OCI-LY3 (cell line): ENCODE measurements around the gene HOXD8.

Experiments used
- H2AFZ ChIP-seq: fragments of 200-600, 300-600 bp; shearing (Covaris generic); 2 replicates; pipeline ENCODE4 v1.6.0; 2014; ENCODE audit warnings: antibody characterized with exemption, low read depth, low read length
- H3K27ac ChIP-seq: fragments of 200-600, 300-600 bp; sonication (generic); 2 replicates; pipeline ENCODE4 v1.5.1; 2014; ENCODE audit warnings: mild to moderate bottlenecking, low read length, moderate library complexity, mixed read lengths
- H3K27me3 ChIP-seq: fragments of 200-600, 300-600 bp; sonication (generic); 2 replicates; pipeline ENCODE4 v1.6.1; 2014; ENCODE audit warnings: low read depth, low read length, mixed read lengths
- H3K36me3 ChIP-seq: fragments of 200-600, 300-600 bp; sonication (generic); replicated peaks from 2 replicates; pipeline ENCODE3; 2014; ENCODE audit warnings: low read depth, low read length, mixed read lengths
- H3K4me1 ChIP-seq: fragments of 300-600, 200-600 bp; sonication (generic); 2 replicates; pipeline ENCODE4 v1.6.1; 2014; ENCODE audit warnings: low read length, mixed read lengths
- H3K4me2 ChIP-seq: fragments of 200-600, 300-600 bp; sonication (generic); 2 replicates; pipeline ENCODE4 v1.6.1; 2014; ENCODE audit warnings: low read length, mixed read lengths
- H3K4me3 ChIP-seq: fragments of 300-600, 200-600 bp; sonication (generic); 2 replicates; pipeline ENCODE4 v1.5.1; 2014; ENCODE audit warnings: antibody characterized with exemption, mild to moderate bottlenecking, low read length, moderate library complexity
- H3K79me2 ChIP-seq: fragments of 300-600, 200-600 bp; shearing (Covaris generic); 2 replicates; pipeline ENCODE4 v1.6.1; 2014; ENCODE audit warnings: mild to moderate bottlenecking, low read length, mixed read lengths
- H3K9ac ChIP-seq: fragments of 300-600, 200-600 bp; shearing (Covaris generic); 2 replicates; pipeline ENCODE4 v1.6.0; 2014; ENCODE audit warnings: mild to moderate bottlenecking, low read length, moderate library complexity
- H3K9me3 ChIP-seq: fragments of 200-600, 300-600 bp; shearing (Covaris generic); 2 replicates; pipeline ENCODE4 v1.6.1; 2014; ENCODE audit warnings: low read length, mixed read lengths; ENCODE audit not compliant: insufficient read depth
- H4K20me1 ChIP-seq: fragments of 200-600, 300-600 bp; sonication (generic); 2 replicates; pipeline ENCODE4 v1.6.1; 2016; ENCODE audit warnings: low read length, mixed read lengths; ENCODE audit not compliant: insufficient read depth
- EZH2phosphoT487 ChIP-seq: fragments of 200-600 bp; shearing (Covaris generic); IDR thresholded peaks from 2 replicates; pipeline ENCODE4 v1.6.1; 2018; ENCODE audit warnings: antibody characterized with exemption, mixed run types, low read depth
- TF ChIP-seq, protein P1 (sequence below): fragments of 200-600, 300-600 bp; sonication (generic); IDR thresholded peaks from 2 replicates; pipeline ENCODE4 v1.5.1; 2014; ENCODE audit warnings: antibody characterized with exemption, low read length, low read depth

HOXD8 gene

GRCh38 chr2:176178038-176178756, 48.7 kb downstream of the HOXD8 start:
- Histone ChIP-seq H2AFZ (no peak overlapping the region), H3K4me2 (no peak overlapping the region)

GRCh38 chr2:176178757-176179295, 49.3 kb downstream of the HOXD8 start:
- no peak for TF ChIP-seq EZH2phosphoT487
- TF ChIP-seq, protein P1, sequence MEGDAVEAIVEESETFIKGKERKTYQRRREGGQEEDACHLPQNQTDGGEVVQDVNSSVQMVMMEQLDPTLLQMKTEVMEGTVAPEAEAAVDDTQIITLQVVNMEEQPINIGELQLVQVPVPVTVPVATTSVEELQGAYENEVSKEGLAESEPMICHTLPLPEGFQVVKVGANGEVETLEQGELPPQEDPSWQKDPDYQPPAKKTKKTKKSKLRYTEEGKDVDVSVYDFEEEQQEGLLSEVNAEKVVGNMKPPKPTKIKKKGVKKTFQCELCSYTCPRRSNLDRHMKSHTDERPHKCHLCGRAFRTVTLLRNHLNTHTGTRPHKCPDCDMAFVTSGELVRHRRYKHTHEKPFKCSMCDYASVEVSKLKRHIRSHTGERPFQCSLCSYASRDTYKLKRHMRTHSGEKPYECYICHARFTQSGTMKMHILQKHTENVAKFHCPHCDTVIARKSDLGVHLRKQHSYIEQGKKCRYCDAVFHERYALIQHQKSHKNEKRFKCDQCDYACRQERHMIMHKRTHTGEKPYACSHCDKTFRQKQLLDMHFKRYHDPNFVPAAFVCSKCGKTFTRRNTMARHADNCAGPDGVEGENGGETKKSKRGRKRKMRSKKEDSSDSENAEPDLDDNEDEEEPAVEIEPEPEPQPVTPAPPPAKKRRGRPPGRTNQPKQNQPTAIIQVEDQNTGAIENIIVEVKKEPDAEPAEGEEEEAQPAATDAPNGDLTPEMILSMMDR: no peak
- Histone ChIP-seq H3K4me1 (no peaks in the 10 kb centered on the region), H3K9ac (no peak overlapping the region), H2AFZ (no peak overlapping the region), H4K20me1 (no peaks in the 10 kb centered on the region), H3K4me2 (no peak overlapping the region), H3K4me3 (no peak overlapping the region), H3K9me3 (no peaks in the 10 kb centered on the region), H3K79me2 (no peaks in the 10 kb centered on the region), H3K27ac (no peak overlapping the region), H3K27me3 (0 out of 2 replicates have a peak, but pooled peaks cover 3% of the 10 kb centered on the region), H3K36me3 (no peaks in the 10 kb centered on the region)

More at GRCh38 chr2:176178038-176178756, 48.7 kb downstream of the HOXD8 start:
- Histone ChIP-seq H3K4me1 (no peaks in the 10 kb centered on the region), H3K36me3 (no peaks in the 10 kb centered on the region), H3K27ac (no peak overlapping the region), H3K79me2 (no peaks in the 10 kb centered on the region), H3K27me3 (0 out of 2 replicates have a peak, but pooled peaks cover 3% of the 10 kb centered on the region), H3K4me3 (no peak overlapping the region), H3K9me3 (no peaks in the 10 kb centered on the region), H3K9ac (no peak overlapping the region), H4K20me1 (no peaks in the 10 kb centered on the region)
- no peak for TF ChIP-seq EZH2phosphoT487
- TF ChIP-seq, protein P1: no peak

GRCh38 chr2:176181551-176181950, 52.0 kb downstream of the HOXD8 start:
- Histone ChIP-seq H4K20me1 (no peaks in the 10 kb centered on the region), H3K79me2 (no peaks in the 10 kb centered on the region), H3K36me3 (no peaks in the 10 kb centered on the region), H2AFZ (no peak overlapping the region), H3K27me3 (0 out of 2 replicates have a peak, but pooled peaks cover 3% of the 10 kb centered on the region), H3K4me3 (no peak overlapping the region), H3K4me2 (no peak overlapping the region), H3K9me3 (no peaks in the 10 kb centered on the region), H3K9ac (no peak overlapping the region), H3K27ac (no peak overlapping the region), H3K4me1 (no peaks in the 10 kb centered on the region)
- TF ChIP-seq EZH2phosphoT487: no peak
- TF ChIP-seq, protein P1: no peak
